ENCODE results near the gene RAD9B. TPM values are rescaled to one million over a fixed set of nuclear protein-coding genes. Genes with fewer than 3 reads are reported as not detected.

Gene RAD9B
- total and polyA plus RNA-seq, 2 of the 13 experiments (the other 11 are each of a cell fraction or from before 2014, with no cell fraction given), result 0.05 to 0.38 TPM

- TF ChIP-seq ELK4 (CRISPR knock-in tag; IDR thresholded peaks at IDR 0.05; ENCODE audit: borderline replicate concordance) (no peak), ZBTB21 (CRISPR knock-in tag; IDR thresholded peaks at IDR 0.05) (no peak), ZFP41 (CRISPR knock-in tag; IDR thresholded peaks at IDR 0.05; ENCODE audit: borderline replicate concordance) (no peak), CCDC6 (CRISPR knock-in tag; IDR thresholded peaks at IDR 0.05) (no peak), ZNF577 (CRISPR knock-in tag; IDR thresholded peaks at IDR 0.05; ENCODE audit: borderline replicate concordance, low read depth) (no peak), ZNF260 (CRISPR knock-in tag; IDR thresholded peaks at IDR 0.05; ENCODE audit: borderline replicate concordance, low read depth) (no peak), MLXIP (CRISPR knock-in tag; IDR thresholded peaks at IDR 0.05; ENCODE audit: borderline replicate concordance) (no peak), E2F1 (CRISPR knock-in tag; IDR thresholded peaks at IDR 0.05) (no peak), GPN1 (CRISPR knock-in tag; IDR thresholded peaks at IDR 0.05; ENCODE audit: borderline replicate concordance) (no peak), HDAC2 (CRISPR knock-in tag; IDR thresholded peaks at IDR 0.05) (no peak), NR2F1 (CRISPR knock-in tag; IDR thresholded peaks at IDR 0.05) (no peak), ZNF784 (CRISPR knock-in tag; IDR thresholded peaks at IDR 0.05; ENCODE audit: borderline replicate concordance) (no peak), ZFP62 (CRISPR knock-in tag; IDR thresholded peaks at IDR 0.05) (no peak)
These were observed 28.4 kb downstream of the RAD9B start (continued) for GRCh38 chr12:110530511-110530910.

All from HepG2 (cell line).